ENCODE data around the gene LSM14A.
A peak's percentile ranks its signal among the peaks of the same experiment; 100 is the strongest.
"Not testable (repeated sequence)": the region's sequence is repeated elsewhere in the genome, so short reads cannot be mapped to it uniquely, and the experiment has no call there.

The LSM14A gene

GRCh38 chr19:34232566-34233481, 60.5 kb downstream of the LSM14A start:
- DNase-seq: no peak

GRCh38 chr19:34235425-34235940, 63.2 kb downstream of the LSM14A start:
- no peak for DNase-seq

GRCh38 chr19:34236035-34236987, 64.0 kb downstream of the LSM14A start:
- DNase-seq: no peak

- no peak for DNase-seq
Measured at GRCh38 chr19:34237283-34237682, 65.0 kb downstream of the LSM14A start.

- no peak for DNase-seq
Measured at GRCh38 chr19:34237939-34238338, 65.6 kb downstream of the LSM14A start.

- peak; percentile 58 to 81 for DNase-seq
Measured at GRCh38 chr19:34241513-34242337, 69.4 kb downstream of the LSM14A start.

GRCh38 chr19:34243138-34243875, 71.0 kb downstream of the LSM14A start:
- DNase-seq: peak; percentile 18 to 30

- DNase-seq: no peak
Measured at GRCh38 chr19:34243876-34244578, 71.7 kb downstream of the LSM14A start.

GRCh38 chr19:34244611-34245299, 72.5 kb downstream of the LSM14A start:
- DNase-seq: no peak

GRCh38 chr19:34246340-34246739, 74.0 kb downstream of the LSM14A start:
- no peak for DNase-seq

- no peak for DNase-seq
Measured at GRCh38 chr19:34248941-34249340, 76.6 kb downstream of the LSM14A start.

GRCh38 chr19:34253167-34253566, 80.9 kb downstream of the LSM14A start:
- not testable (repeated sequence) for DNase-seq

- not testable (repeated sequence) for DNase-seq
Measured at GRCh38 chr19:34253681-34254045, 81.4 kb downstream of the LSM14A start.

GRCh38 chr19:34254046-34254697, 81.9 kb downstream of the LSM14A start, which contains the start of gene GARRE1:
TSS of gene GARRE1 (plus strand) at chr19:34254554. CDS start at chr19:34300474, 45,920 bp downstream.
- DNase-seq: peak; percentile 80 to 83

GRCh38 chr19:34254698-34255432, 82.6 kb downstream of the LSM14A start:
- peak in 1 of 2 experiments; percentile 51 for DNase-seq

GRCh38 chr19:34255546-34255945, 83.2 kb downstream of the LSM14A start:
- DNase-seq: no peak

- DNase-seq: no peak
Measured at GRCh38 chr19:34256835-34257558, 84.7 kb downstream of the LSM14A start.

GRCh38 chr19:34257559-34257924, 85.2 kb downstream of the LSM14A start:
- DNase-seq: no peak

All from SHP77 (cell line).